ENCODE measurements around the gene HNRNPDL. TPM values are rescaled to one million over a fixed set of nuclear protein-coding genes. Genes with fewer than 3 reads are reported as not detected.

HNRNPDL gene
- total RNA-seq, 4 donors from 2014 or later = 149 to 313 (median 248) TPM

DNA sequence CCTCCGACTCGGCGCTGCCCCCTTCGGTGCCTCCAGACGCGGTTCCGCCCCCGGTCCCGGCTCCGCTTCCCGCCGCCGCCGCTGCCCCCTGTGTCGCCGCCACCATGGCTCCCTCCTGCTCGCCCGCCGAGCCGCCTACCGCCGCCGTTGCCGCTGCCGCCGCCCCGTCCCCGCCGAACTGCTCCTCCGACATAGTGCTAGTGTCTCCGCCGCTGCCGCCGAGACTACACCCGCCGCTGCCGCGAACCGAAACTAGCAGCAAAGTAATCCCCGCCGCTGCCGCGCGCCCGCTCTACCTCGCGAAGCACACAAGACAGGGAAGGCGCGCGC lies 56.8 kb downstream of the HNRNPDL start:
- Histone ChIP-seq H3K27ac (peak overlapping the region; percentile 98 to 99), H3K4me3 (peak overlapping the region; percentile 90 to 96), H3K9me3 (no peaks in the 10 kb centered on the region), H3K27me3 (no peaks in the 10 kb centered on the region), H3K4me1 (peaks cover 5 to 9% of the 10 kb centered on the region in 2 donors), H3K36me3 (no peaks in the 10 kb centered on the region)
- no peak for DNase-seq
- TF ChIP-seq, protein P1, sequence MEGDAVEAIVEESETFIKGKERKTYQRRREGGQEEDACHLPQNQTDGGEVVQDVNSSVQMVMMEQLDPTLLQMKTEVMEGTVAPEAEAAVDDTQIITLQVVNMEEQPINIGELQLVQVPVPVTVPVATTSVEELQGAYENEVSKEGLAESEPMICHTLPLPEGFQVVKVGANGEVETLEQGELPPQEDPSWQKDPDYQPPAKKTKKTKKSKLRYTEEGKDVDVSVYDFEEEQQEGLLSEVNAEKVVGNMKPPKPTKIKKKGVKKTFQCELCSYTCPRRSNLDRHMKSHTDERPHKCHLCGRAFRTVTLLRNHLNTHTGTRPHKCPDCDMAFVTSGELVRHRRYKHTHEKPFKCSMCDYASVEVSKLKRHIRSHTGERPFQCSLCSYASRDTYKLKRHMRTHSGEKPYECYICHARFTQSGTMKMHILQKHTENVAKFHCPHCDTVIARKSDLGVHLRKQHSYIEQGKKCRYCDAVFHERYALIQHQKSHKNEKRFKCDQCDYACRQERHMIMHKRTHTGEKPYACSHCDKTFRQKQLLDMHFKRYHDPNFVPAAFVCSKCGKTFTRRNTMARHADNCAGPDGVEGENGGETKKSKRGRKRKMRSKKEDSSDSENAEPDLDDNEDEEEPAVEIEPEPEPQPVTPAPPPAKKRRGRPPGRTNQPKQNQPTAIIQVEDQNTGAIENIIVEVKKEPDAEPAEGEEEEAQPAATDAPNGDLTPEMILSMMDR (IDR thresholded peaks at IDR 0.05) = no peak
- TF ChIP-seq POLR2A (IDR thresholded peaks at IDR 0.05) = no peak
- intact Hi-C loops (cut with DNase I; ENCODE audit: low total_unique reads) = no loop called here

Small RNAs within 50 kb of the gene (small RNA-seq; reads per million reads assigned to genes)
- not detected for gene RF00150

Other genes with a start within 250 kb of the HNRNPDL start
- 100 to 1,000 TPM in 2 of 4 donors, 10 to 100 TPM in 2; 48.7 to 220 (median 102) TPM for gene HNRNPD, start 56.5 kb downstream of the HNRNPDL start, total RNA-seq
- 10 to 100 TPM; 20.5 to 40.2 (median 28.3) TPM for gene ENOPH1, start 128 bp upstream of the HNRNPDL start, total RNA-seq
- gene TMEM150C, start 131.5 kb upstream of the HNRNPDL start, total RNA-seq = 10 to 100 TPM in 2 of 4 donors, 1 to 10 TPM in 2; 3.1 to 22.5 (median 11.6) TPM